HepG2 (cell line): ENCODE results near the gene TIMM9. TPM values are rescaled to one million over a fixed set of nuclear protein-coding genes. Genes with fewer than 3 reads are reported as not detected.

Experiments used
- ARNTL ChIP-seq: sonication (generic); formaldehyde crosslinking; IDR thresholded peaks from 2 replicates; pipeline ENCODE4 v1.4.0; 2020; ENCODE audit warnings: mild to moderate bottlenecking, missing genetic modification reagents
- DMAP1 ChIP-seq: IDR thresholded peaks from 2 replicates; pipeline ENCODE4 v1.6.1; 2016
- FLYWCH1 ChIP-seq: sonication (generic); formaldehyde crosslinking; IDR thresholded peaks from 2 replicates; pipeline ENCODE4 v1.8.1; 2023; ENCODE audit warnings: mild to moderate bottlenecking, missing genetic modification reagents
- HOXA7 ChIP-seq: sonication (generic); formaldehyde crosslinking; IDR thresholded peaks from 2 replicates; pipeline ENCODE4 v1.8.1; 2022; ENCODE audit warnings: mild to moderate bottlenecking, missing genetic modification reagents, moderate library complexity
- KDM3A ChIP-seq: IDR thresholded peaks from 2 replicates; pipeline ENCODE4 v1.6.1; 2018; ENCODE audit warnings: low read depth, missing compliant biosample characterization
- NR2F6 ChIP-seq, 2 experiments: IDR thresholded peaks; 2 replicates each; pipeline ENCODE4 v1.6.1; 2016; ENCODE audit warnings: antibody characterized with exemption in 1 of 2, mild to moderate bottlenecking in 1 of 2
- PCBP1 ChIP-seq: fragments of 200-400 bp; formaldehyde crosslinking; IDR thresholded peaks from 2 replicates; pipeline ENCODE4 v1.6.1; 2017; ENCODE audit warnings: mild to moderate bottlenecking, low read depth, low read length, borderline replicate concordance
- PLRG1 ChIP-seq: fragments of 450-650 bp; conservative IDR thresholded peaks from 2 replicates; pipeline ENCODE4 v1.6.1; 2016
- PTBP1 ChIP-seq: fragments of 200-400 bp; formaldehyde crosslinking; IDR thresholded peaks from 2 replicates; pipeline ENCODE4 v1.6.1; 2018; ENCODE audit warnings: low read length, low read depth; ENCODE audit not compliant: poor library complexity, severe bottlenecking
- RCOR2 ChIP-seq: IDR thresholded peaks from 2 replicates; pipeline ENCODE4 v1.6.1; 2016; ENCODE audit warnings: missing biosample characterization, missing genetic modification reagents
- RXRB ChIP-seq: IDR thresholded peaks from 2 replicates; pipeline ENCODE4 v1.6.1; 2016; ENCODE audit warnings: borderline replicate concordance, missing genetic modification reagents, missing compliant biosample characterization
- SATB2 ChIP-seq: sonication (generic); formaldehyde crosslinking; IDR thresholded peaks from 2 replicates; pipeline ENCODE4 v1.5.0; 2020; ENCODE audit warnings: missing genetic modification reagents
- SKI ChIP-seq: fragments of 450-650 bp; IDR thresholded peaks from one replicate; pipeline ENCODE4 v1.6.1; 2018; ENCODE audit warnings: mild to moderate bottlenecking; ENCODE audit not compliant: partially characterized antibody
- SMAD3 ChIP-seq: sonication (generic); formaldehyde crosslinking; IDR thresholded peaks from 2 replicates; pipeline ENCODE4 v1.4.0; 2020; ENCODE audit warnings: missing genetic modification reagents
- SOX5 ChIP-seq: IDR thresholded peaks from 2 replicates; pipeline ENCODE4 v1.6.1; 2016; ENCODE audit warnings: borderline replicate concordance
- SPEN ChIP-seq: sonication (generic); formaldehyde crosslinking; IDR thresholded peaks from 2 replicates; pipeline ENCODE4 v1.5.1; 2020; ENCODE audit warnings: low read depth, mild to moderate bottlenecking, missing genetic modification reagents
- ZNF17 ChIP-seq: sonication (generic); formaldehyde crosslinking; IDR thresholded peaks from 2 replicates; pipeline ENCODE4 v1.5.0; 2020; ENCODE audit warnings: mild to moderate bottlenecking, missing genetic modification reagents
- ZNF253 ChIP-seq: sonication (generic); formaldehyde crosslinking; IDR thresholded peaks from 2 replicates; pipeline ENCODE4 v1.8.0; 2022; ENCODE audit warnings: mild to moderate bottlenecking, missing genetic modification reagents, borderline replicate concordance
- ZNF432 ChIP-seq: sonication (generic); formaldehyde crosslinking; IDR thresholded peaks from 2 replicates; pipeline ENCODE4 v1.5.0; 2020; ENCODE audit warnings: missing genetic modification reagents, mild to moderate bottlenecking, borderline replicate concordance
- polyA plus RNA-seq, 8 experiments: library from polyadenylated mRNA; depleted of rRNA in 3 of 8; stranded (reverse) in 7 of 8; unstranded in 1 of 8; fragments of >200 nt; fragmentation: Illumina TruSeq in 4 of 8; extraction: Trizol in 4 of 8; gene quantifications; 2 replicates each; pipeline versions ENCODE4 v1.2.1 to v1.2.3, GENCODE V29; 2011 to 2016; ENCODE audit warnings: low read depth in 4 of 8, missing spikeins in 1 of 8, mixed read lengths in 1 of 8; ENCODE audit not compliant: insufficient read depth in 1 of 8
- total RNA-seq, 5 experiments: library from RNA; depleted of rRNA; stranded (reverse); fragments of >200 nt; fragmentation: Illumina TruSeq; extraction: Trizol; gene quantifications; 2 replicates each; pipeline ENCODE4 v1.2.3, GENCODE V29; 2016; ENCODE audit warnings: low read depth in 1 of 5
- TF ChIP-seq, protein P1 (sequence below): IDR thresholded peaks from 2 replicates; pipeline ENCODE4 v1.6.1; 2016
- TF ChIP-seq, protein P2 (sequence below): conservative IDR thresholded peaks from 2 replicates; pipeline ENCODE4 v1.6.1; 2018; ENCODE audit warnings: missing genetic modification reagents
- TF ChIP-seq, protein P3 (sequence below): sonication (generic); formaldehyde crosslinking; IDR thresholded peaks from 2 replicates; pipeline ENCODE4 v1.5.0; 2020; ENCODE audit warnings: mild to moderate bottlenecking, missing genetic modification reagents
- TF ChIP-seq, protein P4 (sequence below): sonication (generic); formaldehyde crosslinking; IDR thresholded peaks from 2 replicates; pipeline ENCODE4 v1.4.0; 2020; ENCODE audit warnings: missing genetic modification reagents

Gene TIMM9
- total and polyA plus RNA-seq, 2 of the 13 experiments (the other 11 are each of a cell fraction or from before 2014, with no cell fraction given), result 30.5 to 42.5 TPM

DNA sequence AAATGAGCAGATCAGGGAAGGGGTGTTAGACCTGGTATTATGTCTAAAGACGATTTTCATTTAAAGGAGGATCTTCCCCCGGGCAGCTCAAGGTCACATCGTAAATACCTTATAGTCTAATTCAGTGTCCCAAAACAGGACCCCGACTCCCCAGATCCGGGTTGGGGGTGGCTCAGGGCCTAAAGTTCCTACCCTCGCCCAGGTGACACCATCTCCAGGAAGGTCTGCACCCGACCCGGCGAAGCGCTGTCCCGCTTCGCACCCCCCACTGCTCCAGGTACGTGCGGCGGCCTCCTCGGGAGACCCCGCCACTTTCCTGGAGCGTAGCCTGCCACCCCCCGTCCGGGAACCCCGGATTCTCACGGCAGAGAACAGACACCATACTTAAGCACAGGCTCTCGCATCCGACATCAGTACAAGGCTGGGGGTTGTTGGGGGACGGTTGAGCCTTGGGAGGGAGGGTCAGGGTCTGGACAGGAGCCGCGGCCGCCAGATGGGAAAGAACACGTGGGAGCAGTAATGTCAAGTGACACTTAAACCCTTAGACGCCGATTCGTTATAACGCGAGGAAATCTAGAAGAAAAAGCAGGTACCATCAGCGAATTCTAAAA, 556 bp downstream of the TIMM9 start (continued):
- no peak for TF ChIP-seq SMAD3 (CRISPR knock-in tag)
- no peak for TF ChIP-seq FLYWCH1
- TF ChIP-seq DMAP1 (CRISPR knock-in tag), result peak; percentile 91
- TF ChIP-seq PCBP1, result no peak
- TF ChIP-seq, protein P1, sequence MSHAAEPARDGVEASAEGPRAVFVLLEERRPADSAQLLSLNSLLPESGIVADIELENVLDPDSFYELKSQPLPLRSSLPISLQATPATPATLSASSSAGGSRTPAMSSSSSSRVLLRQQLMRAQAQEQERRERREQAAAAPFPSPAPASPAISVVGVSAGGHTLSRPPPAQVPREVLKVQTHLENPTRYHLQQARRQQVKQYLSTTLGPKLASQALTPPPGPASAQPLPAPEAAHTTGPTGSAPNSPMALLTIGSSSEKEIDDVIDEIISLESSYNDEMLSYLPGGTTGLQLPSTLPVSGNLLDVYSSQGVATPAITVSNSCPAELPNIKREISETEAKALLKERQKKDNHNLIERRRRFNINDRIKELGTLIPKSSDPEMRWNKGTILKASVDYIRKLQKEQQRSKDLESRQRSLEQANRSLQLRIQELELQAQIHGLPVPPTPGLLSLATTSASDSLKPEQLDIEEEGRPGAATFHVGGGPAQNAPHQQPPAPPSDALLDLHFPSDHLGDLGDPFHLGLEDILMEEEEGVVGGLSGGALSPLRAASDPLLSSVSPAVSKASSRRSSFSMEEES (CRISPR knock-in tag), result no peak
- TF ChIP-seq SKI, result no peak
- 0 out of 2 replicates have a peak, but pooled peaks have one; percentile 13 for TF ChIP-seq RXRB (CRISPR knock-in tag)
- no peak for TF ChIP-seq PTBP1
- no peak for TF ChIP-seq ARNTL (CRISPR knock-in tag)
- no peak for TF ChIP-seq PLRG1
- no peak for TF ChIP-seq KDM3A (CRISPR knock-in tag)
- no peak for TF ChIP-seq RCOR2 (CRISPR knock-in tag)
- TF ChIP-seq ZNF253 (CRISPR knock-in tag), result no peak
- no peak for TF ChIP-seq ZNF432 (CRISPR knock-in tag)
- TF ChIP-seq HOXA7, result no peak
- TF ChIP-seq SPEN (CRISPR knock-in tag), result peak; percentile 56; the same call in 1 of the 2 replicates
- TF ChIP-seq NR2F6 (IDR thresholded peaks at IDR 0.05), result no peak
- TF ChIP-seq NR2F6 (CRISPR knock-in tag; IDR thresholded peaks at IDR 0.05), result no peak
- no peak for TF ChIP-seq ZNF17 (CRISPR knock-in tag)
- TF ChIP-seq, protein P2, sequence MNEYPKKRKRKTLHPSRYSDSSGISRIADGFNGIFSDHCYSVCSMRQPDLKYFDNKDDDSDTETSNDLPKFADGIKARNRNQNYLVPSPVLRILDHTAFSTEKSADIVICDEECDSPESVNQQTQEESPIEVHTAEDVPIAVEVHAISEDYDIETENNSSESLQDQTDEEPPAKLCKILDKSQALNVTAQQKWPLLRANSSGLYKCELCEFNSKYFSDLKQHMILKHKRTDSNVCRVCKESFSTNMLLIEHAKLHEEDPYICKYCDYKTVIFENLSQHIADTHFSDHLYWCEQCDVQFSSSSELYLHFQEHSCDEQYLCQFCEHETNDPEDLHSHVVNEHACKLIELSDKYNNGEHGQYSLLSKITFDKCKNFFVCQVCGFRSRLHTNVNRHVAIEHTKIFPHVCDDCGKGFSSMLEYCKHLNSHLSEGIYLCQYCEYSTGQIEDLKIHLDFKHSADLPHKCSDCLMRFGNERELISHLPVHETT (CRISPR knock-in tag), result no peak
- TF ChIP-seq SATB2 (CRISPR knock-in tag), result peak; percentile 74; the same call in 1 of the 2 replicates
- TF ChIP-seq, protein P3, sequence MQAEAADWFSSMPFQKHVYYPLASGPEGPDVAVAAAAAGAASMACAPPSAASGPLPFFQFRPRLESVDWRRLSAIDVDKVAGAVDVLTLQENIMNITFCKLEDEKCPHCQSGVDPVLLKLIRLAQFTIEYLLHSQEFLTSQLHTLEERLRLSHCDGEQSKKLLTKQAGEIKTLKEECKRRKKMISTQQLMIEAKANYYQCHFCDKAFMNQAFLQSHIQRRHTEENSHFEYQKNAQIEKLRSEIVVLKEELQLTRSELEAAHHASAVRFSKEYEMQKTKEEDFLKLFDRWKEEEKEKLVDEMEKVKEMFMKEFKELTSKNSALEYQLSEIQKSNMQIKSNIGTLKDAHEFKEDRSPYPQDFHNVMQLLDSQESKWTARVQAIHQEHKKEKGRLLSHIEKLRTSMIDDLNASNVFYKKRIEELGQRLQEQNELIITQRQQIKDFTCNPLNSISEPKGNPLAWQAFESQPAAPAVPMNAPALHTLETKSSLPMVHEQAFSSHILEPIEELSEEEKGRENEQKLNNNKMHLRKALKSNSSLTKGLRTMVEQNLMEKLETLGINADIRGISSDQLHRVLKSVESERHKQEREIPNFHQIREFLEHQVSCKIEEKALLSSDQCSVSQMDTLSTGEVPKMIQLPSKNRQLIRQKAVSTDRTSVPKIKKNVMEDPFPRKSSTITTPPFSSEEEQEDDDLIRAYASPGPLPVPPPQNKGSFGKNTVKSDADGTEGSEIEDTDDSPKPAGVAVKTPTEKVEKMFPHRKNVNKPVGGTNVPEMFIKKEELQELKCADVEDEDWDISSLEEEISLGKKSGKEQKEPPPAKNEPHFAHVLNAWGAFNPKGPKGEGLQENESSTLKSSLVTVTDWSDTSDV (CRISPR knock-in tag), result peak; percentile 70; the same call in 1 of the 2 replicates
- TF ChIP-seq, protein P4, sequence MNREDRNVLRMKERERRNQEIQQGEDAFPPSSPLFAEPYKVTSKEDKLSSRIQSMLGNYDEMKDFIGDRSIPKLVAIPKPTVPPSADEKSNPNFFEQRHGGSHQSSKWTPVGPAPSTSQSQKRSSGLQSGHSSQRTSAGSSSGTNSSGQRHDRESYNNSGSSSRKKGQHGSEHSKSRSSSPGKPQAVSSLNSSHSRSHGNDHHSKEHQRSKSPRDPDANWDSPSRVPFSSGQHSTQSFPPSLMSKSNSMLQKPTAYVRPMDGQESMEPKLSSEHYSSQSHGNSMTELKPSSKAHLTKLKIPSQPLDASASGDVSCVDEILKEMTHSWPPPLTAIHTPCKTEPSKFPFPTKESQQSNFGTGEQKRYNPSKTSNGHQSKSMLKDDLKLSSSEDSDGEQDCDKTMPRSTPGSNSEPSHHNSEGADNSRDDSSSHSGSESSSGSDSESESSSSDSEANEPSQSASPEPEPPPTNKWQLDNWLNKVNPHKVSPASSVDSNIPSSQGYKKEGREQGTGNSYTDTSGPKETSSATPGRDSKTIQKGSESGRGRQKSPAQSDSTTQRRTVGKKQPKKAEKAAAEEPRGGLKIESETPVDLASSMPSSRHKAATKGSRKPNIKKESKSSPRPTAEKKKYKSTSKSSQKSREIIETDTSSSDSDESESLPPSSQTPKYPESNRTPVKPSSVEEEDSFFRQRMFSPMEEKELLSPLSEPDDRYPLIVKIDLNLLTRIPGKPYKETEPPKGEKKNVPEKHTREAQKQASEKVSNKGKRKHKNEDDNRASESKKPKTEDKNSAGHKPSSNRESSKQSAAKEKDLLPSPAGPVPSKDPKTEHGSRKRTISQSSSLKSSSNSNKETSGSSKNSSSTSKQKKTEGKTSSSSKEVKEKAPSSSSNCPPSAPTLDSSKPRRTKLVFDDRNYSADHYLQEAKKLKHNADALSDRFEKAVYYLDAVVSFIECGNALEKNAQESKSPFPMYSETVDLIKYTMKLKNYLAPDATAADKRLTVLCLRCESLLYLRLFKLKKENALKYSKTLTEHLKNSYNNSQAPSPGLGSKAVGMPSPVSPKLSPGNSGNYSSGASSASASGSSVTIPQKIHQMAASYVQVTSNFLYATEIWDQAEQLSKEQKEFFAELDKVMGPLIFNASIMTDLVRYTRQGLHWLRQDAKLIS, result no peak
- TF ChIP-seq SOX5 (CRISPR knock-in tag), result no peak
